Measurements from ENCODE around the gene CD55. TPM values are rescaled to one million over a fixed set of nuclear protein-coding genes. Genes with fewer than 3 reads are reported as not detected.

Gene CD55
- total RNA-seq, 1 donor: 9.0 TPM

DNA sequence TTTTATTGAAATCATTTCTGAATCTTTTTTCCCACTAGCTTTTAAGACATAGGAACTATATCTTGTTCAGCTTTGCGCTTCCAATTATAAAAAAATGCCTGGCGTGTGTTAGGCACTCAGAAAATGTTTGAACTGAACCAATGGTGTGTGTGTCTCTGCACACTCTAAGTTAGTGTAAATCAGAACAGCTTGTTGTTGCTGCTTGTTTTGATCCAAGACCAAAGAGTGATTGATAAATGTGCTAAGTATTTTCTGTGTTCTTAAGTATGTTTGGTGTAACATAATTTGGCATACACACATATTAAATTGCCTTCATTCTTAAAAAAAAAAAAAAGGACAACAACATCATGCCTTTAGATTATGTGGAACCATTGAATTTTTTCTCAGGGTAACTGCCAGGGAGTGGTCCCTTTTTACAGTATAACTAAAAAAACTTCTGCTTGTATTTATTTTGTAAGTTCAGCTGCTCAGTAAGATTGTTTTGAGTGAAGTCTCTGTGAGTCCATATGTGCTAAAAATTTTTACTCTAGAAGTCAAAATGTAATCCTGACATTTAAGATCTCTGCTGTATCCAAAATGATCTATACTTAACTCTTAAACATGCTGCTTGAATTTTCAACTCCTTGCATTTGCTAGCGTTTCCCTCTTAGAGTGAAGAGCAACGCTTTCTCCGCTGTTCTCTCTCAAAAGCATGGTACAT is 8.7 kb downstream of the CD55 start:
- no peak overlapping the region for H3K27ac ChIP-seq (ENCODE audit: low read depth, low read length)
- H3K4me1 ChIP-seq (ENCODE audit: insufficient read depth, low read length): peaks cover 5% of the 10 kb centered on the region
- H2AFZ ChIP-seq (ENCODE audit: low read length): no peak overlapping the region
- peaks cover 4% of the 10 kb centered on the region for H3K36me3 ChIP-seq (ENCODE audit: insufficient read depth, low read length)
- H4K20me1 ChIP-seq (ENCODE audit: insufficient read depth, low read length): no peaks in the 10 kb centered on the region
- no peak for DNase-seq (ENCODE audit: insufficient read length, low spot score, missing footprints)
- H3K79me2 ChIP-seq (ENCODE audit: insufficient read depth, low read length): no peaks in the 10 kb centered on the region
- H3K27me3 ChIP-seq (ENCODE audit: insufficient read depth, low read length): no peaks in the 10 kb centered on the region
- no peaks in the 10 kb centered on the region for H3K9me3 ChIP-seq (ENCODE audit: low read depth, low read length)
- TF ChIP-seq, protein P1, sequence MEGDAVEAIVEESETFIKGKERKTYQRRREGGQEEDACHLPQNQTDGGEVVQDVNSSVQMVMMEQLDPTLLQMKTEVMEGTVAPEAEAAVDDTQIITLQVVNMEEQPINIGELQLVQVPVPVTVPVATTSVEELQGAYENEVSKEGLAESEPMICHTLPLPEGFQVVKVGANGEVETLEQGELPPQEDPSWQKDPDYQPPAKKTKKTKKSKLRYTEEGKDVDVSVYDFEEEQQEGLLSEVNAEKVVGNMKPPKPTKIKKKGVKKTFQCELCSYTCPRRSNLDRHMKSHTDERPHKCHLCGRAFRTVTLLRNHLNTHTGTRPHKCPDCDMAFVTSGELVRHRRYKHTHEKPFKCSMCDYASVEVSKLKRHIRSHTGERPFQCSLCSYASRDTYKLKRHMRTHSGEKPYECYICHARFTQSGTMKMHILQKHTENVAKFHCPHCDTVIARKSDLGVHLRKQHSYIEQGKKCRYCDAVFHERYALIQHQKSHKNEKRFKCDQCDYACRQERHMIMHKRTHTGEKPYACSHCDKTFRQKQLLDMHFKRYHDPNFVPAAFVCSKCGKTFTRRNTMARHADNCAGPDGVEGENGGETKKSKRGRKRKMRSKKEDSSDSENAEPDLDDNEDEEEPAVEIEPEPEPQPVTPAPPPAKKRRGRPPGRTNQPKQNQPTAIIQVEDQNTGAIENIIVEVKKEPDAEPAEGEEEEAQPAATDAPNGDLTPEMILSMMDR (IDR thresholded peaks at IDR 0.05; ENCODE audit: extremely low read depth, low read depth, low read length): no peak
- H3K4me2 ChIP-seq (ENCODE audit: insufficient read depth, low read length): no peak overlapping the region
- H3K4me3 ChIP-seq (ENCODE audit: insufficient read depth, low read length): no peak overlapping the region

DNA sequence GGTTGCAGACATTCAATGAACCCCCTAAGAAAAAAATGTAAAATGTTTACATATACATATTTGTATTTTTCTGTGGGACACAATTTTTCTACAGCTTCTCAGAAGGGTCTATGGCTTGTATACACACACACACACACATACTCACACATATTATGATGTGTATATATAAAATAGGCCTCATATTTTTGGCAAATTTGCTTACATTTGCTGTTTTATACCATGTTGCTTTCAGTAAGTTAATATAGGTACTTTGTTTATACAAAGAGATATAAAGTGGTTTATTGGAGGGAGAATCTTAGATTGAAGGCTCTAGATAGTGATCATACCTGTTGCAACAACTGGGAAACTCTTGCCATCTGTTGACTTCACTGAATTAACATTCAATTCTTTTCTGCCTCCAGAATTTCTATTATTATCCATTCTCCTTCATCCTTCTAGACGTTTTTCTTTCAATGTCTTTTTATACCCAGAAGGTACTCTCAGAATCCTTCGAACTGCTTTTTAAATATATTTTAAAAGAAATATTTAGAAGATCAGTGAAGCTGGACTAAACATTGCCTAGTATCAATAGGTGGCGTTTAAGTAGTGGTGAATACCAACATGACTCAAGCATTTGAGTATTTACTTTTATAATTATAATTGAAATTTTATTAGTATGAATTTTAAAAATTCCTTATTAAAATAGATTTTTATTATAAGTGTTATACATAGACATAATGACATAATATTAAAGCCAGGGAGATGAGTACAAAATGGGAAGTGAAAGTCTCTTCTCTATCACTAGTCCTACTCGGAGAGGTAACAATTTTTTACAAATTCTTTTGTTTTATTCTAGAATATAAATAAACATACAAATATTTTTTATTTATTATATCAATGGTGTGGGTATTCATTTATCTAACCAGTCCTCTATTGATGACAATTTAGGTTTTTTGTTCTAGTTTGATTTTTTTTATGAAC is 10.2 kb downstream of the CD55 start:
- DNase-seq (ENCODE audit: insufficient read length, low spot score, missing footprints): no peak
- TF ChIP-seq, protein P1 (IDR thresholded peaks at IDR 0.05; ENCODE audit: extremely low read depth, low read depth, low read length): no peak
- Histone ChIP-seq H3K4me1 (ENCODE audit: insufficient read depth, low read length) (peaks cover 5% of the 10 kb centered on the region), H3K79me2 (ENCODE audit: insufficient read depth, low read length) (no peaks in the 10 kb centered on the region), H2AFZ (ENCODE audit: low read length) (no peak overlapping the region), H3K4me3 (ENCODE audit: insufficient read depth, low read length) (no peak overlapping the region), H3K4me2 (ENCODE audit: insufficient read depth, low read length) (no peak overlapping the region), H3K27me3 (ENCODE audit: insufficient read depth, low read length) (no peaks in the 10 kb centered on the region), H3K36me3 (ENCODE audit: insufficient read depth, low read length) (peaks cover 4% of the 10 kb centered on the region), H3K9me3 (ENCODE audit: low read depth, low read length) (no peaks in the 10 kb centered on the region), H3K27ac (ENCODE audit: low read depth, low read length) (no peak overlapping the region), H4K20me1 (ENCODE audit: insufficient read depth, low read length) (no peaks in the 10 kb centered on the region)

DNA sequence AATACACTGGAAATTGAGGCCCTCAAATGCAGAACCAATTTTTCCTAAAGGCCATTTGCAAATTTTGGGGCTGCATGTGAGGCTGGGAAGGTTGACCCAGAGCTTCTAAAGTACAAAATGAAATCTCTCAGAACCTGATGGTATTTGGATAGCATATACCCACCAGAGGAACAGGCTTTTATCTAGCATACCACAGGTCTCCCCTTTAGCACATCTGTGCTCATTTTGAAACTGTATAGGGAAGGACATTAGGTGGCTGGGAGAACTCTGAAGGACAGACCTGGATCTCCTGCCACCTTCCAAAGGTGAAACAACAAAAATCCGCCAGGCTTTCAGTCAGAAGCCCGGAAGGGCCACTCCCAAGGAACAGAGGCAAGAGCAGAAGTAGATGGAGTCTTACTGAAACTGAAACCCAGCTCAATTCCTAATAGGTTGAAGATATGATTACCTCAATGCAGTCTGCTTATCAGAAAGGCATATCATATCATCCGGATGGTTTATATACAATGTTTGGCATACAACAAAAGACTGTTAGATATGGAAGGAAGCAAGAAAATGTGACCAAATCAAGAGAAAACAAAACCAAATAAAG is 11.6 kb downstream of the CD55 start:
- Histone ChIP-seq H2AFZ (ENCODE audit: low read length) (no peak overlapping the region), H3K36me3 (ENCODE audit: insufficient read depth, low read length) (no peaks in the 10 kb centered on the region), H3K9me3 (ENCODE audit: low read depth, low read length) (no peaks in the 10 kb centered on the region), H3K27ac (ENCODE audit: low read depth, low read length) (no peak overlapping the region), H3K4me1 (ENCODE audit: insufficient read depth, low read length) (peaks cover under 1% of the 10 kb centered on the region), H3K4me2 (ENCODE audit: insufficient read depth, low read length) (no peak overlapping the region), H4K20me1 (ENCODE audit: insufficient read depth, low read length) (no peaks in the 10 kb centered on the region), H3K79me2 (ENCODE audit: insufficient read depth, low read length) (no peaks in the 10 kb centered on the region), H3K4me3 (ENCODE audit: insufficient read depth, low read length) (no peak overlapping the region), H3K27me3 (ENCODE audit: insufficient read depth, low read length) (no peaks in the 10 kb centered on the region)
- no peak for DNase-seq (ENCODE audit: insufficient read length, low spot score, missing footprints)
- TF ChIP-seq, protein P1 (IDR thresholded peaks at IDR 0.05; ENCODE audit: extremely low read depth, low read depth, low read length): no peak

Data from osteoblast (primary cell).